LNCaP clone FGC (cell line): ENCODE measurements around the gene MAML2.

Source experiments
- DNase-seq: peaks from one replicate; pipeline ENCODE4 v3.0.0-alpha.2; 2011; ENCODE audit warnings: low read depth
- H3K4me3 ChIP-seq: 2 replicates; pipeline ENCODE4 v1.5.1; 2011; ENCODE audit warnings: mild to moderate bottlenecking, low read depth, low read length, control low read depth
- TF ChIP-seq, protein P1 (sequence below): IDR thresholded peaks from 2 replicates; pipeline ENCODE4 v1.5.1; 2012; ENCODE audit warnings: mild to moderate bottlenecking; ENCODE audit not compliant: control insufficient read depth, insufficient read depth; ENCODE audit errors: extremely low read depth

MAML2 gene

DNA sequence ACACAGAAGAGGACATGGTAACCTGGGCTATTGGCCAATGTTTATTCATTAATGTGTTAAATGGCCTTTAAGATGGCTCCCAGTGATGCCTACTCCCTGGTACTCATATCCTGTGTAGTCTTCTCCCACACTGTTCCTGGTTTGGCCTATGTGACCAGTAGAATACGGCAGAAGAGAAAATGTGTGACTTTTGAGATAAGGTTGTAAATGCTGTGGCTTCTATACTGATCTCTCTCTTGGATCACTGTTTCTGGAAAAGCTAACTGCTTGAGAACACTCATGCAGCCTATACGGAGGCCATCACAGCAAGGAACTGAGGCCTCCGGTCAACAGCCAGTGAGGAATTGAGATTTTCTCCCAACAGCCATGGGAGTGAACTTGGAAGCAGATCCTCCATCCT is 24.1 kb downstream of the MAML2 start:
- TF ChIP-seq, protein P1, sequence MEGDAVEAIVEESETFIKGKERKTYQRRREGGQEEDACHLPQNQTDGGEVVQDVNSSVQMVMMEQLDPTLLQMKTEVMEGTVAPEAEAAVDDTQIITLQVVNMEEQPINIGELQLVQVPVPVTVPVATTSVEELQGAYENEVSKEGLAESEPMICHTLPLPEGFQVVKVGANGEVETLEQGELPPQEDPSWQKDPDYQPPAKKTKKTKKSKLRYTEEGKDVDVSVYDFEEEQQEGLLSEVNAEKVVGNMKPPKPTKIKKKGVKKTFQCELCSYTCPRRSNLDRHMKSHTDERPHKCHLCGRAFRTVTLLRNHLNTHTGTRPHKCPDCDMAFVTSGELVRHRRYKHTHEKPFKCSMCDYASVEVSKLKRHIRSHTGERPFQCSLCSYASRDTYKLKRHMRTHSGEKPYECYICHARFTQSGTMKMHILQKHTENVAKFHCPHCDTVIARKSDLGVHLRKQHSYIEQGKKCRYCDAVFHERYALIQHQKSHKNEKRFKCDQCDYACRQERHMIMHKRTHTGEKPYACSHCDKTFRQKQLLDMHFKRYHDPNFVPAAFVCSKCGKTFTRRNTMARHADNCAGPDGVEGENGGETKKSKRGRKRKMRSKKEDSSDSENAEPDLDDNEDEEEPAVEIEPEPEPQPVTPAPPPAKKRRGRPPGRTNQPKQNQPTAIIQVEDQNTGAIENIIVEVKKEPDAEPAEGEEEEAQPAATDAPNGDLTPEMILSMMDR, result no peak
- no peak overlapping the region for H3K4me3 ChIP-seq
- DNase-seq, result no peak

DNA sequence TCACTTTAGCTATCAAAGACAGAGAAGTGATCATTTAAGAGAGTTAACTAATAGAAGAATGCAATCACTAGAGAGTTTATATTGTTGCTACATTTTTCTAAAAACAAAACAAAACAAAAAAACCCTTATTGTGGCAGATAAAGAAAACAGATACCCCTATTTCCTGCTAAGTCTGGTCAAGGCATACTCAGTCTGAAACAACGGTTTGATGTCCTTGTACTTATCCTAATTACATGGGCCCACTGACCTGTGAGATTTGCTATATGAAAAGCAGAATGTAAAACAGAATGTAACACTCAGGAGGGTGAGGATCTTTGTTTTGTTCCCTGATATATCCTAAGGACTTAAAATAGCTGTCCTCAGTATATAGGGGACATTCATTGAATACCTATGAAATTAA is 24.6 kb downstream of the MAML2 start:
- H3K4me3 ChIP-seq, result no peak overlapping the region
- DNase-seq, result no peak
- TF ChIP-seq, protein P1, result no peak

GRCh38 chr11:96317985-96318384 is 25.0 kb downstream of the MAML2 start:
- no peak overlapping the region for H3K4me3 ChIP-seq
- TF ChIP-seq, protein P1, result no peak
- no peak for DNase-seq

DNA sequence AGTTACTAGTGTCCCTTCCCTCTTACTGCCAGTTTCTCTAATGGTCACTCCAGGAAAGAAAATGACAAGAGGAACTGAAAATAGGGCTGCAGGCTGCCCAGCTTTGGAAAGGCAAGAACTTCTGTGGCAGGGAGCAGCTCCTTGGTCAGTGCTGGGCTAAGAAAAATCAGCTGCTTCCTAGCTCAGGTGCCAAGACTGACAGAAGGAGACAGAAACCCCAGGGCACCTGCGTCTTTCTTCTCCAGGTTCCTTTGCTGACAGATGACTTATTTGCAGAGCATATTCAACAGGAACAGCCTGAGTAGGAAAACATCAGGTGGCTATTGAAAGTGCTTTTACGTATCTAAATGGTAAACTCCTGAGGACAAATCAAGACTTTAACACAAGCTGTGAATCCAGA is 25.4 kb downstream of the MAML2 start:
- TF ChIP-seq, protein P1, result no peak
- DNase-seq, result peak; percentile 59

GRCh38 chr11:96316869-96317268 is 26.1 kb downstream of the MAML2 start:
- TF ChIP-seq, protein P1, result no peak
- DNase-seq, result no peak
- no peak overlapping the region for H3K4me3 ChIP-seq

More for the DNA sequence above, 25.4 kb downstream of the MAML2 start:
- no peak overlapping the region for H3K4me3 ChIP-seq

DNA sequence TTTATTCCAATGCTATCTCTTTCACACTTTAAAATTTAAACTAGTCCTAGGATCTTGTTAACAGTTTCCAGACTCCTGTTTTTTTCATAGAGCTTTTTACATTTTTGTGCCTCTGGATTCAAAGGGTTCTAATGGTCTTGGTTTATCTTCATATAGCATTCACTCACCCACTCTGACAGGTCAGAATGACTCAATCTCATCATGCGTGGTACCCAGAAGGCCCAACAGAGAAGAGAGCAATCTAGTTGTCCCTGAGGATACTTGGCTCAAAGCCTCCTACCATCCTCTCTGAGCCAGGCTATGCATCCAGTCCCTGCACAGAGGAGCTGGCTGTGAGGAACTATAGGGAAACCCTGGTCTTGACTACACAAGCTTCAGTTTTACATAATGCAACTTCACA is 27.5 kb downstream of the MAML2 start:
- TF ChIP-seq, protein P1, result no peak
- no peak for DNase-seq
- no peak overlapping the region for H3K4me3 ChIP-seq

DNA sequence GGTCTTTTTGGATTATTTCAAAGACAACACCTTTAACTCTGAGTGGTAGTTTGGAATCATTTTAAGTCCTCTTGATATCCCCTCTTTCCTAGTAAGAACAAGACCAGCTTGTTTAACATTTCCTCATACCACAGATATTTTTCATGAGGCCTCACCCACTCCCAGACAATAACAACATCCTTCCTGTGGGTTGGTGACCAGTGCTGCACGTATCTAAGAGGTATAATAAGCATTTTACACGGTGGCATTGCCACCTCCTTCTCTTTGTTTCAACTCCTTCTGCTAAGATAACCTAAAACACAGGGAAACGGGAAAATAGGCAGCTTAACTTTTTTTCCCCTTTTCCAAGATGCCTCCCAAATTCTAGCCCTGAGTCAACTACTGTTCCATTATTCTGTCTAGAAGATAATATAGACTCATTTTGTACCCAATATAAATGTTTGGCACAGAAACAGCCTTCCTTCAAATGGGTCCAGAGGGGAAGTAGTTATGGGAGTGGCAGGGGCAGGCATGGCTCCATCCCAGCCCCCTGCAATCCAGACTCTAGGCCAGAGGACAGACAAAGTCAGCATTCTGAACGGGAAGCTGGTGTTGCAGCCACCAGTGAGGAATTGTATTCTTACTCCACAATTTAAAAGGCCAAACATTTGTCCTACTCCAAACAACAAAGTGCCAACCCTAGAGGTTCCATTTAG is 28.5 kb downstream of the MAML2 start:
- H3K4me3 ChIP-seq, result no peak overlapping the region
- DNase-seq, result no peak
- TF ChIP-seq, protein P1, result no peak
